Right lobe of liver (tissue), 4 donors: ENCODE measurements around the gene CENPX.

Experiments
- POLR2A ChIP-seq: fragments of 450-650 bp; IDR thresholded peaks from one replicate; pipeline ENCODE4 v1.6.1; 2017; ENCODE audit warnings: antibody characterized with exemption, mild to moderate bottlenecking
- TF ChIP-seq, protein P1 (sequence below), 4 donors: fragments of 200-600 bp in 3 of 4; fragments of 450-650 bp in 1 of 4; IDR thresholded peaks; one replicate each; pipeline versions ENCODE4 v1.5.1 to v1.8.0; 2016 to 2022; ENCODE audit warnings: antibody characterized with exemption in 4 of 4, mild to moderate bottlenecking in 2 of 4
- donor health status: DM: no; HTN: no; CAD: no.
- donor health status: DM: no; HTN: no; CAD: no.
- donor health status: DM: no; HTN: yes; CAD: no.

DNA sequence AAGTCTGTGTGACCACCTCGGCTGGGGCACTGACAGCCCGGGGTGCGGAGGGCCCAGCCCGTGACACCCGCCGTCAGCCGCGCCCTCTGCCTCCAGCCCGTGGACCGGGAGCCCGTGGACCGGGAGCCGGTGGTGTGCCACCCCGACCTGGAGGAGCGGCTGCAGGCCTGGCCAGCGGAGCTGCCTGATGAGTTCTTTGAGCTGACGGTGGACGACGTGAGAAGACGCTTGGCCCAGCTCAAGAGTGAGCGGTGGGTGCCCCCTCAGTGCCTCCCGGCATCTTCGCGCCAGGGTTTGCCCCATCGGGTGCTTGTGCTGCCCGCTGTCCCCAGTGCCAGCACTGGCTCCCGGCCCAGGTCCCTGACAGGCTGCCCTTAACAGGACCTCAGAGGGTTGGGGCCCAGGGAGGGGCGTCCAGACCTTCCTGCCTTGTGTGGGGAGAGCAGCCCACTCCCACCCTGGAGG is 13.7 kb downstream of the CENPX start:
- TF ChIP-seq, protein P1, sequence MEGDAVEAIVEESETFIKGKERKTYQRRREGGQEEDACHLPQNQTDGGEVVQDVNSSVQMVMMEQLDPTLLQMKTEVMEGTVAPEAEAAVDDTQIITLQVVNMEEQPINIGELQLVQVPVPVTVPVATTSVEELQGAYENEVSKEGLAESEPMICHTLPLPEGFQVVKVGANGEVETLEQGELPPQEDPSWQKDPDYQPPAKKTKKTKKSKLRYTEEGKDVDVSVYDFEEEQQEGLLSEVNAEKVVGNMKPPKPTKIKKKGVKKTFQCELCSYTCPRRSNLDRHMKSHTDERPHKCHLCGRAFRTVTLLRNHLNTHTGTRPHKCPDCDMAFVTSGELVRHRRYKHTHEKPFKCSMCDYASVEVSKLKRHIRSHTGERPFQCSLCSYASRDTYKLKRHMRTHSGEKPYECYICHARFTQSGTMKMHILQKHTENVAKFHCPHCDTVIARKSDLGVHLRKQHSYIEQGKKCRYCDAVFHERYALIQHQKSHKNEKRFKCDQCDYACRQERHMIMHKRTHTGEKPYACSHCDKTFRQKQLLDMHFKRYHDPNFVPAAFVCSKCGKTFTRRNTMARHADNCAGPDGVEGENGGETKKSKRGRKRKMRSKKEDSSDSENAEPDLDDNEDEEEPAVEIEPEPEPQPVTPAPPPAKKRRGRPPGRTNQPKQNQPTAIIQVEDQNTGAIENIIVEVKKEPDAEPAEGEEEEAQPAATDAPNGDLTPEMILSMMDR (IDR thresholded peaks at IDR 0.05) = no peak
- TF ChIP-seq POLR2A = no peak
